IMR-90 (cell line): ENCODE measurements around the gene DENND5A. TPM values are rescaled to one million over a fixed set of nuclear protein-coding genes. Genes with fewer than 3 reads are reported as not detected.

Experiments used
- ATAC-seq: fragments of 200-7000 bp; cut with Tn5 transposase; 2 replicates; pipeline ENCODE4 v1.9.1; 2020; ENCODE audit warnings: low read depth, mild to moderate bottlenecking, moderate library complexity
- BruUV-seq: library from RNA; stranded (reverse); fragments of 400-500 nt; replicated peaks from 2 replicates; lab custom pipeline; 2021; lab: Mats Ljungman, UMichigan
- CTCF ChIA-PET: fragments of 300-600 bp; formaldehyde crosslinking; extraction: SDS; loops from one replicate; lab custom pipeline; 2021; ENCODE audit warnings: antibody characterized with exemption; lab: Yijun Ruan, JAX
- POLR2A ChIA-PET: fragments of 300-600 bp; sonication (Branson Sonifier 250); formaldehyde crosslinking; loops from one replicate; lab custom pipeline; 2022; ENCODE audit warnings: antibody characterized with exemption; ENCODE audit not compliant: unreplicated experiment; lab: Charles Lee
- DNase-seq: peaks from one replicate; pipeline ENCODE4 v3.0.0; 2013
- H2AFZ ChIP-seq: replicated peaks from 2 replicates; pipeline ENCODE3; 2013; ENCODE audit warnings: low read length, mild to moderate bottlenecking; ENCODE audit not compliant: poor library complexity
- H2AK5ac ChIP-seq: 2 replicates; pipeline ENCODE4 v1.6.1; 2013; ENCODE audit warnings: low read depth, low read length, inconsistent platforms
- H2AK9ac ChIP-seq: replicated peaks from 2 replicates; pipeline ENCODE3; 2013; ENCODE audit warnings: mild to moderate bottlenecking, low read depth, low read length, moderate library complexity; ENCODE audit not compliant: poor library complexity
- H2BK120ac ChIP-seq: 2 replicates; pipeline ENCODE4 v1.6.1; 2013; ENCODE audit warnings: low read depth, low read length, inconsistent platforms
- H2BK15ac ChIP-seq: 3 replicates; pipeline ENCODE4 v1.6.1; 2013; ENCODE audit warnings: low read depth, low read length, inconsistent platforms
- H2BK20ac ChIP-seq: 2 replicates; pipeline ENCODE4 v1.6.1; 2013; ENCODE audit warnings: low read depth, mild to moderate bottlenecking, inconsistent platforms, low read length, moderate library complexity
- H2BK5ac ChIP-seq: 2 replicates; pipeline ENCODE4 v1.6.1; 2013; ENCODE audit warnings: mild to moderate bottlenecking, low read depth, low read length, inconsistent platforms; ENCODE audit not compliant: poor library complexity, severe bottlenecking
- H3K14ac ChIP-seq: replicated peaks from 2 replicates; pipeline ENCODE4 v1.6.1; 2013; ENCODE audit warnings: low read depth, low read length, inconsistent platforms
- H3K18ac ChIP-seq: 2 replicates; pipeline ENCODE4 v1.6.1; 2013; ENCODE audit warnings: low read depth, low read length, control low read depth
- H3K23ac ChIP-seq: 2 replicates; pipeline ENCODE4 v1.6.1; 2013; ENCODE audit warnings: low read depth, low read length, inconsistent platforms
- H3K27ac ChIP-seq: 2 replicates; pipeline ENCODE4 v1.5.1; 2013; ENCODE audit warnings: mild to moderate bottlenecking, control low read depth, low read length; ENCODE audit not compliant: insufficient read depth
- H3K27me3 ChIP-seq: 2 replicates; pipeline ENCODE4 v1.6.1; 2013; ENCODE audit warnings: low read length; ENCODE audit not compliant: control insufficient read depth, insufficient read depth
- H3K36me3 ChIP-seq: 2 replicates; pipeline ENCODE4 v1.6.1; 2013; ENCODE audit warnings: low read length, mixed read lengths; ENCODE audit not compliant: control insufficient read depth, insufficient read depth
- H3K4ac ChIP-seq: 2 replicates; pipeline ENCODE4 v1.6.1; 2013; ENCODE audit warnings: low read depth, low read length, inconsistent platforms
- H3K4me1 ChIP-seq: 2 replicates; pipeline ENCODE4 v1.6.1; 2013; ENCODE audit warnings: low read length, mixed read lengths; ENCODE audit not compliant: control insufficient read depth, insufficient read depth
- H3K4me2 ChIP-seq: 2 replicates; pipeline ENCODE4 v1.6.1; 2013; ENCODE audit warnings: low read depth, mild to moderate bottlenecking, control low read depth, low read length, moderate library complexity
- H3K4me3 ChIP-seq: 2 replicates; pipeline ENCODE4 v1.5.1; 2013; ENCODE audit warnings: low read depth, mild to moderate bottlenecking, control low read depth, low read length, moderate library complexity; ENCODE audit not compliant: insufficient read depth
- H3K56ac ChIP-seq: 2 replicates; pipeline ENCODE4 v1.6.1; 2013; ENCODE audit warnings: low read length, inconsistent platforms; ENCODE audit not compliant: insufficient read depth; ENCODE audit errors: extremely low read depth
- H3K79me1 ChIP-seq, 2 experiments: 2 replicates each; pipeline ENCODE4 v1.6.1; 2013; ENCODE audit warnings: low read length in 2 of 2, inconsistent platforms in 1 of 2, low read depth in 1 of 2
- H3K9ac ChIP-seq: 2 replicates; pipeline ENCODE4 v1.6.1; 2013; ENCODE audit warnings: low read depth, low read length, control low read depth
- H3K9me1 ChIP-seq: 2 replicates; pipeline ENCODE4 v1.6.1; 2013; ENCODE audit warnings: low read length, inconsistent platforms; ENCODE audit not compliant: insufficient read depth
- H3K9me3 ChIP-seq: 2 replicates; pipeline ENCODE4 v1.6.1; 2013; ENCODE audit warnings: low read length; ENCODE audit not compliant: control insufficient read depth, insufficient read depth
- H4K20me1 ChIP-seq: 2 replicates; pipeline ENCODE4 v1.6.1; 2013; ENCODE audit warnings: low read length, inconsistent platforms; ENCODE audit not compliant: insufficient read depth
- H4K5ac ChIP-seq: 2 replicates; pipeline ENCODE4 v1.6.1; 2013; ENCODE audit warnings: mild to moderate bottlenecking, low read depth, low read length, control low read depth
- H4K8ac ChIP-seq, 2 experiments: 2 replicates each; pipeline ENCODE4 v1.6.1; 2013; ENCODE audit warnings: low read depth in 2 of 2, low read length in 2 of 2, control low read depth in 1 of 2, inconsistent platforms in 1 of 2
- H4K91ac ChIP-seq: 2 replicates; pipeline ENCODE4 v1.6.1; 2013; ENCODE audit warnings: low read depth, low read length, inconsistent platforms; ENCODE audit not compliant: insufficient read depth
- CEBPB ChIP-seq: IDR thresholded peaks from 2 replicates; pipeline ENCODE4 v1.6.1; 2012; ENCODE audit warnings: low read depth, low read length, improper control_type of control experiment
- CHD1 ChIP-seq: IDR thresholded peaks from 2 replicates; pipeline ENCODE4 v1.6.1; 2012; ENCODE audit warnings: low read depth, low read length, improper control_type of control experiment
- FOS ChIP-seq: fragments of 150-350 bp; IDR thresholded peaks from 2 replicates; pipeline ENCODE4 v1.6.1; 2016; ENCODE audit warnings: low read depth, low read length
- MAZ ChIP-seq: IDR thresholded peaks from 2 replicates; pipeline ENCODE4 v1.6.1; 2012; ENCODE audit warnings: low read depth, mild to moderate bottlenecking, low read length, improper control_type of control experiment, moderate library complexity, borderline replicate concordance
- MXI1 ChIP-seq: IDR thresholded peaks from 2 replicates; pipeline ENCODE4 v1.6.1; 2012; ENCODE audit warnings: low read depth, mild to moderate bottlenecking, low read length, moderate library complexity, borderline replicate concordance
- POLR2A ChIP-seq: IDR thresholded peaks from 2 replicates; pipeline ENCODE4 v1.6.1; 2012; ENCODE audit warnings: mild to moderate bottlenecking, low read depth, low read length
- RAD21 ChIP-seq: IDR thresholded peaks from 2 replicates; pipeline ENCODE4 v1.6.1; 2012; ENCODE audit warnings: low read length, improper control_type of control experiment
- RCOR1 ChIP-seq: IDR thresholded peaks from 2 replicates; pipeline ENCODE4 v1.6.1; 2012; ENCODE audit warnings: mild to moderate bottlenecking, low read length, improper control_type of control experiment; ENCODE audit not compliant: insufficient replicate concordance
- RFX5 ChIP-seq: IDR thresholded peaks from 2 replicates; pipeline ENCODE4 v1.8.0; 2012; ENCODE audit warnings: low read depth, mild to moderate bottlenecking, low read length, moderate library complexity
- WGBS, 2 experiments: methylation state at CpG; one replicate each; pipeline versions ENCODE4 v1.1.5 to v1.1.7; 2013; ENCODE audit warnings: missing lambda C conversion rate in 2 of 2; ENCODE audit not compliant: insufficient read length in 1 of 2; ENCODE audit errors: extremely low coverage in 2 of 2; 5-methylcytosine and 5-hydroxymethylcytosine counted together
- dilution Hi-C: fragments of 300-500 bp; cut with HindIII; formaldehyde crosslinking; loops from one replicate; pipeline ENCODE4 v1.14.3; 2018; ENCODE audit warnings: low sequenced_read_pairs; ENCODE audit not compliant: unreplicated experiment
- in situ Hi-C: fragments of 300-500 bp; cut with MboI; formaldehyde crosslinking; loops from 3 replicates; pipeline ENCODE4 v1.14.3; 2019; ENCODE audit warnings: low sequenced_read_pairs, inconsistent platforms, mixed read lengths
- intact Hi-C: fragments of 100-400 bp; cut with micrococcal nuclease; formaldehyde crosslinking; loops from 2 replicates; pipeline ENCODE4 v1.10.0; 2022
- polyA plus RNA-seq, 3 experiments: library from polyadenylated mRNA; depleted of rRNA; stranded (reverse); fragments of >200 nt; gene quantifications; 2 replicates each; pipeline ENCODE4 v1.2.3, GENCODE V29; 2012; ENCODE audit warnings: low replicate concordance in 1 of 3
- total RNA-seq: library from RNA; depleted of rRNA; stranded (reverse); fragments of >200 nt; gene quantifications from 2 replicates; pipeline ENCODE4 v1.2.3, GENCODE V29; 2012
- TF ChIP-seq, protein P1 (sequence below): conservative IDR thresholded peaks from 2 replicates; pipeline ENCODE4 v1.5.1; 2012; ENCODE audit warnings: mild to moderate bottlenecking, low read depth, low read length, improper control_type of control experiment
- TF ChIP-seq, protein P2 (sequence below): fragments of 150-350 bp; IDR thresholded peaks from 2 replicates; pipeline ENCODE4 v1.6.1; 2017; ENCODE audit warnings: mild to moderate bottlenecking, antibody characterized with exemption, low read length, low read depth

Gene DENND5A
- total and polyA plus RNA-seq, 2 of the 4 experiments (the other 2 are of a cell fraction), result 179 to 192 TPM

DNA sequence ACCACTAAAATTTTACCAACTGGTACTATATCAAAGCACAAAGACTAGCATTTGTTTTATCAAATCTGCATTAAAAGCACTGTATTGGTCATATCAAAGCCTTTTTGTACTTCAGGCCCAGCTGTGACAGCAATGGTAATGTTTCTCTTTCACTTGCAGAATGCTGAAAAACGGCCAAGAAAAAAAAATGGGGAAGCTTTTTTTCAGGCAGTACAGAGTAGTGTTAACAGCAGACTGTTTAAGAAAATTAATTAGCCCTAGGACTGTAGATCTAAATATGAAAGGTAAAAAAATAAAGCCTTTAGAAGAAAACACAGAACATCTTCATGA, 33.3 kb downstream of the DENND5A start:
- Histone ChIP-seq H4K20me1 (peaks cover 89% of the 10 kb centered on the region), H3K9me3 (no peaks in the 10 kb centered on the region), H3K18ac (no peak overlapping the region), H2AK5ac (no peak overlapping the region), H4K91ac (no peak overlapping the region), H2BK5ac (no peak overlapping the region), H3K4ac (no peak overlapping the region), H4K8ac (no peak overlapping the region), H2BK15ac (no peak overlapping the region), H3K27ac (no peak overlapping the region), H2AFZ (no peak overlapping the region), H2BK120ac (no peak overlapping the region), H3K9me1 (peaks cover 26% of the 10 kb centered on the region), H3K4me2 (peak overlapping the region; percentile 44), H3K36me3 (no peaks in the 10 kb centered on the region), H3K4me3 (no peak overlapping the region), H2BK20ac (no peak overlapping the region), H4K5ac (no peak overlapping the region), H3K27me3 (no peaks in the 10 kb centered on the region), H2AK9ac (no peak overlapping the region), H3K56ac (no peak overlapping the region), H3K4me1 (peaks cover 15% of the 10 kb centered on the region), H3K23ac (no peak overlapping the region), H3K9ac (no peak overlapping the region; the same call in 1 of the 2 replicates), H3K79me1 (peaks cover 7 to 81% of the 10 kb centered on the region in 2 experiments), H3K14ac (no peak overlapping the region)
- WGBS, 2 experiments, result no CpG with 5 or more reads among the region's 1 CpG
- dilution Hi-C loops (no loop called here), in situ Hi-C loops (no loop called here), intact Hi-C loops (no loop called here)
- BruUV-seq, result no TSS peak
- CTCF ChIA-PET, result interaction anchor here (0.6 kb wide), 1 partner anchor 66 kb away, joined by 4 read pairs; no protein-coding TSS in a partner anchor
- POLR2A ChIA-PET, result no interaction called here
- DNase-seq (peak; percentile 72), ATAC-seq (peak; percentile 82)
- no peak for TF ChIP-seq RAD21
- TF ChIP-seq, protein P1, sequence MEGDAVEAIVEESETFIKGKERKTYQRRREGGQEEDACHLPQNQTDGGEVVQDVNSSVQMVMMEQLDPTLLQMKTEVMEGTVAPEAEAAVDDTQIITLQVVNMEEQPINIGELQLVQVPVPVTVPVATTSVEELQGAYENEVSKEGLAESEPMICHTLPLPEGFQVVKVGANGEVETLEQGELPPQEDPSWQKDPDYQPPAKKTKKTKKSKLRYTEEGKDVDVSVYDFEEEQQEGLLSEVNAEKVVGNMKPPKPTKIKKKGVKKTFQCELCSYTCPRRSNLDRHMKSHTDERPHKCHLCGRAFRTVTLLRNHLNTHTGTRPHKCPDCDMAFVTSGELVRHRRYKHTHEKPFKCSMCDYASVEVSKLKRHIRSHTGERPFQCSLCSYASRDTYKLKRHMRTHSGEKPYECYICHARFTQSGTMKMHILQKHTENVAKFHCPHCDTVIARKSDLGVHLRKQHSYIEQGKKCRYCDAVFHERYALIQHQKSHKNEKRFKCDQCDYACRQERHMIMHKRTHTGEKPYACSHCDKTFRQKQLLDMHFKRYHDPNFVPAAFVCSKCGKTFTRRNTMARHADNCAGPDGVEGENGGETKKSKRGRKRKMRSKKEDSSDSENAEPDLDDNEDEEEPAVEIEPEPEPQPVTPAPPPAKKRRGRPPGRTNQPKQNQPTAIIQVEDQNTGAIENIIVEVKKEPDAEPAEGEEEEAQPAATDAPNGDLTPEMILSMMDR, result no peak
- no peak for TF ChIP-seq CHD1
- TF ChIP-seq, protein P2, sequence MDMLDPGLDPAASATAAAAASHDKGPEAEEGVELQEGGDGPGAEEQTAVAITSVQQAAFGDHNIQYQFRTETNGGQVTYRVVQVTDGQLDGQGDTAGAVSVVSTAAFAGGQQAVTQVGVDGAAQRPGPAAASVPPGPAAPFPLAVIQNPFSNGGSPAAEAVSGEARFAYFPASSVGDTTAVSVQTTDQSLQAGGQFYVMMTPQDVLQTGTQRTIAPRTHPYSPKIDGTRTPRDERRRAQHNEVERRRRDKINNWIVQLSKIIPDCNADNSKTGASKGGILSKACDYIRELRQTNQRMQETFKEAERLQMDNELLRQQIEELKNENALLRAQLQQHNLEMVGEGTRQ, result no peak
- TF ChIP-seq CEBPB, result no peak
- TF ChIP-seq MXI1, result no peak
- TF ChIP-seq RCOR1, result no peak
- no peak for TF ChIP-seq MAZ
- no peak for TF ChIP-seq RFX5
- no peak for TF ChIP-seq POLR2A
- no peak for TF ChIP-seq FOS
